DND-41 (cell line): ENCODE data around the gene MAB21L2.

Experiments
- CTCF ChIP-seq: IDR thresholded peaks from 2 replicates; pipeline ENCODE4 v1.5.1; 2012; ENCODE audit warnings: borderline replicate concordance, low read length, moderate library complexity, mild to moderate bottlenecking; ENCODE audit not compliant: poor library complexity, severe bottlenecking; ENCODE audit errors: extremely low read depth
- EZH2 ChIP-seq: IDR thresholded peaks from 3 replicates; pipeline ENCODE4 v1.6.1; 2012; ENCODE audit warnings: borderline replicate concordance, low read depth, mild to moderate bottlenecking, moderate library complexity, low read length, inconsistent platforms; ENCODE audit not compliant: severe bottlenecking

GRCh38 chr4:150579551-150580234, 2.3 kb upstream of the MAB21L2 start:
- TF ChIP-seq CTCF (no peak), EZH2 (no peak)
